OCI-LY7 (cell line): ENCODE data around the gene DUSP9. TPM values are rescaled to one million over a fixed set of nuclear protein-coding genes. Genes with fewer than 3 reads are reported as not detected.

Experiments used
- Bru-seq: library from RNA; stranded (reverse); fragments of 400-500 nt; gene quantifications from one replicate; lab custom pipeline; 2021; lab: Mats Ljungman, UMichigan
- BruChase-seq, 2 experiments: library from RNA; stranded (reverse); fragments of 400-500 nt; gene quantifications; one replicate each; lab custom pipeline; 2021; lab: Mats Ljungman, UMichigan
- BruUV-seq: library from RNA; stranded (reverse); fragments of 400-500 nt; replicated peaks from 2 replicates; lab custom pipeline; 2021; lab: Mats Ljungman, UMichigan
- CTCF ChIA-PET: fragments of 300-600 bp; sonication (Branson Sonifier 250); formaldehyde crosslinking; loops from one replicate; lab custom pipeline; 2022; ENCODE audit warnings: antibody characterized with exemption; ENCODE audit not compliant: unreplicated experiment; lab: Charles Lee
- POLR2A ChIA-PET: fragments of 300-600 bp; sonication (Branson Sonifier 250); formaldehyde crosslinking; loops from one replicate; lab custom pipeline; 2022; ENCODE audit warnings: antibody characterized with exemption; lab: Charles Lee
- DNase-seq: peaks from one replicate; pipeline ENCODE4 v3.0.0-alpha.2; 2015; ENCODE audit warnings: low spot score
- H2AFZ ChIP-seq: fragments of 200-600 bp; sonication (generic), shearing (Covaris generic); 2 replicates; pipeline ENCODE4 v1.6.1; 2014; ENCODE audit warnings: mild to moderate bottlenecking, antibody characterized with exemption, low read length, moderate library complexity
- H3K27ac ChIP-seq: fragments of 200-600 bp; sonication (generic); 2 replicates; pipeline ENCODE4 v1.5.1; 2014; ENCODE audit warnings: mixed run types, low read depth, mild to moderate bottlenecking, moderate library complexity, low read length, inconsistent platforms; ENCODE audit not compliant: poor library complexity, severe bottlenecking
- H3K36me3 ChIP-seq: fragments of 200-600 bp; sonication (generic); 2 replicates; pipeline ENCODE4 v1.6.1; 2014; ENCODE audit warnings: mild to moderate bottlenecking, antibody characterized with exemption, low read length, moderate library complexity, mixed read lengths; ENCODE audit not compliant: insufficient read depth
- H3K4me1 ChIP-seq: fragments of 200-600 bp; sonication (generic); 2 replicates; pipeline ENCODE4 v1.5.1; 2014; ENCODE audit warnings: mild to moderate bottlenecking, low read length; ENCODE audit not compliant: insufficient read depth, poor library complexity, severe bottlenecking
- H3K4me2 ChIP-seq: fragments of 200-600 bp; sonication (generic); 2 replicates; pipeline ENCODE4 v1.6.1; 2014; ENCODE audit warnings: mild to moderate bottlenecking, low read length
- H3K4me3 ChIP-seq: fragments of 200-600 bp; sonication (generic); 2 replicates; pipeline ENCODE4 v1.5.1; 2014; ENCODE audit warnings: mild to moderate bottlenecking, low read depth, low read length; ENCODE audit not compliant: poor library complexity, severe bottlenecking
- H3K79me2 ChIP-seq: fragments of 200-600 bp; sonication (generic); 2 replicates; pipeline ENCODE4 v1.6.1; 2016; ENCODE audit warnings: low read depth, mild to moderate bottlenecking, low read length, moderate library complexity, mixed read lengths; ENCODE audit not compliant: insufficient read depth
- H3K9me2 ChIP-seq: fragments of 200-600 bp; sonication (generic); 2 replicates; pipeline ENCODE4 v1.6.1; 2016; ENCODE audit warnings: mild to moderate bottlenecking, low read length, mixed read lengths; ENCODE audit not compliant: insufficient read depth
- H3K9me3 ChIP-seq: fragments of 200-600 bp; sonication (generic); 2 replicates; pipeline ENCODE4 v1.6.1; 2014; ENCODE audit warnings: mild to moderate bottlenecking, mixed run types, low read length, mixed read lengths
- H4K20me1 ChIP-seq: fragments of 200-600 bp; sonication (generic); 2 replicates; pipeline ENCODE4 v1.6.1; 2014; ENCODE audit warnings: mild to moderate bottlenecking, antibody characterized with exemption, low read length, moderate library complexity, mixed read lengths; ENCODE audit not compliant: insufficient read depth
- EZH2phosphoT487 ChIP-seq: fragments of 200-600 bp; sonication (generic); IDR thresholded peaks from 2 replicates; pipeline ENCODE4 v1.6.1; 2018; ENCODE audit warnings: low read depth, borderline replicate concordance, mild to moderate bottlenecking, mixed run types, antibody characterized with exemption, low read length, moderate library complexity, mixed read lengths
- intact Hi-C: fragments of 100-400 bp; cut with micrococcal nuclease; formaldehyde crosslinking; loops from one replicate; pipeline ENCODE4 v1.10.0; 2022; ENCODE audit not compliant: unreplicated experiment
- long read RNA-seq: library from polyadenylated mRNA; stranded (forward); transcript quantifications from one replicate; pipeline ENCODE4 v2.0.0, GENCODE V29; 2022
- total RNA-seq, 2 experiments: library from RNA; depleted of rRNA in 1 of 2; stranded (reverse); fragments of >200 nt in 1 of 2; shearing (Covaris generic) in 1 of 2; gene quantifications; 2 replicates each; pipeline ENCODE4 v1.2.3, GENCODE V29; 2014 to 2022
- TF ChIP-seq, protein P1 (sequence below): fragments of 200-600 bp; sonication (generic); conservative IDR thresholded peaks from 2 replicates; pipeline ENCODE4 v1.5.1; 2014; ENCODE audit warnings: mild to moderate bottlenecking, antibody characterized with exemption, low read length, moderate library complexity, mixed read lengths

DUSP9 gene, protein sequence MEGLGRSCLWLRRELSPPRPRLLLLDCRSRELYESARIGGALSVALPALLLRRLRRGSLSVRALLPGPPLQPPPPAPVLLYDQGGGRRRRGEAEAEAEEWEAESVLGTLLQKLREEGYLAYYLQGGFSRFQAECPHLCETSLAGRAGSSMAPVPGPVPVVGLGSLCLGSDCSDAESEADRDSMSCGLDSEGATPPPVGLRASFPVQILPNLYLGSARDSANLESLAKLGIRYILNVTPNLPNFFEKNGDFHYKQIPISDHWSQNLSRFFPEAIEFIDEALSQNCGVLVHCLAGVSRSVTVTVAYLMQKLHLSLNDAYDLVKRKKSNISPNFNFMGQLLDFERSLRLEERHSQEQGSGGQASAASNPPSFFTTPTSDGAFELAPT
- total RNA-seq (2014; rRNA removed; shearing (Covaris generic)) (not detected in 2 replicates), total RNA-seq (2022) (not detected in 2 replicates), Bru-seq, nascent RNA (not detected), BruChase-seq, experiment 1, labeled RNA remaining after a 6-hour chase (not detected), BruChase-seq, experiment 2, labeled RNA remaining after a 2-hour chase (not detected)
- long read RNA-seq = 0 reads

DNA sequence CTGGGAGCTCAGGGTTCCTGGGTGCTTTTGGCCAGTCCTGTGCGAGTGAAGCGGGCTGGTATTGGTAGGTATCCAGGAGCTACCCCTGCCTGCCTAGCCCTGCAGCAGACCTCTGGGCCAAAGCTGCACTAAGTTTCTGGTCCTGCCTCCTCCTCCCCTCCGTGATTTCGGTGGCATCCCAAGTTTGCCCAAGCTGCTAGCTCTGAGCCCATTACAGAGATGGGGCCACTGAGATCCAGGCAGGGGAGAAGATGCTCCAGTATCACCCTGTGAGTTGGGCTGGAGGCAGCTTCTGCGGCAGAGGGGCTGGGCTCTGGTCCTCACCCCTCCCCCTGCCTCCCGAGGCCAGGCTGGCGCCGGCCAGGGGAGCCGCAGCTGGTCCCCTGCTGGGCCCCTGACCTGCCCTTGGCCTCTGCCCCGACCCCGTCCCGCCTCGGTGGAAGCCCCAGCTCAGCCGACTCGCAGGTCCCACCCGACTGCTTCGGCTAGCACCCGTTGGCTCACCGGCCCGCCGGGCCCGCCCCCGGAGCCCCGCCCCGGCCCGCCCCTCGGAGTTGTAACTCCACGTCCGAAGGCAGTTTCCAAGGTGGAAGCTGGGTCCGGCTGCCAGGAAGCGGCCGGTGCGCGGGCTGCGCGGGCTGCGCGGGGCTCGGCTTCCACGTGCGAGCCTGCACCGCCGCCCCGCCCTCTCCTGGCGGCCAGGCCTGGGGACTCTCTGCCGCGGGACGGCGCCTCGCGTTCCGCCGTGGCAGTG, at the start of gene DUSP9:
Gene DUSP9 (plus strand): TSS at position 584 of the 754 bp plus-strand sequence. CDS start 751 bp downstream, outside the sequence.
- no peak for TF ChIP-seq EZH2phosphoT487
- TF ChIP-seq, protein P1, sequence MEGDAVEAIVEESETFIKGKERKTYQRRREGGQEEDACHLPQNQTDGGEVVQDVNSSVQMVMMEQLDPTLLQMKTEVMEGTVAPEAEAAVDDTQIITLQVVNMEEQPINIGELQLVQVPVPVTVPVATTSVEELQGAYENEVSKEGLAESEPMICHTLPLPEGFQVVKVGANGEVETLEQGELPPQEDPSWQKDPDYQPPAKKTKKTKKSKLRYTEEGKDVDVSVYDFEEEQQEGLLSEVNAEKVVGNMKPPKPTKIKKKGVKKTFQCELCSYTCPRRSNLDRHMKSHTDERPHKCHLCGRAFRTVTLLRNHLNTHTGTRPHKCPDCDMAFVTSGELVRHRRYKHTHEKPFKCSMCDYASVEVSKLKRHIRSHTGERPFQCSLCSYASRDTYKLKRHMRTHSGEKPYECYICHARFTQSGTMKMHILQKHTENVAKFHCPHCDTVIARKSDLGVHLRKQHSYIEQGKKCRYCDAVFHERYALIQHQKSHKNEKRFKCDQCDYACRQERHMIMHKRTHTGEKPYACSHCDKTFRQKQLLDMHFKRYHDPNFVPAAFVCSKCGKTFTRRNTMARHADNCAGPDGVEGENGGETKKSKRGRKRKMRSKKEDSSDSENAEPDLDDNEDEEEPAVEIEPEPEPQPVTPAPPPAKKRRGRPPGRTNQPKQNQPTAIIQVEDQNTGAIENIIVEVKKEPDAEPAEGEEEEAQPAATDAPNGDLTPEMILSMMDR = no peak
- Histone ChIP-seq H3K4me3 (no peak within 1 kb of the TSS), H4K20me1 (no peaks in the 10 kb centered on the region), H3K79me2 (no peaks in the 10 kb centered on the region), H3K9me3 (no peaks in the 10 kb centered on the region), H3K36me3 (no peaks in the 10 kb centered on the region), H3K9me2 (no peaks in the 10 kb centered on the region), H3K4me1 (no peaks in the 10 kb centered on the region), H3K27ac (no peak within 1 kb of the TSS), H3K4me2 (no peak within 1 kb of the TSS), H2AFZ (no peak within 1 kb of the TSS)
- ChIA-PET POLR2A (no interaction called here), CTCF (no interaction called here)
- intact Hi-C loops = no loop called here
- DNase-seq = no peak
- no TSS peak for BruUV-seq

DNA sequence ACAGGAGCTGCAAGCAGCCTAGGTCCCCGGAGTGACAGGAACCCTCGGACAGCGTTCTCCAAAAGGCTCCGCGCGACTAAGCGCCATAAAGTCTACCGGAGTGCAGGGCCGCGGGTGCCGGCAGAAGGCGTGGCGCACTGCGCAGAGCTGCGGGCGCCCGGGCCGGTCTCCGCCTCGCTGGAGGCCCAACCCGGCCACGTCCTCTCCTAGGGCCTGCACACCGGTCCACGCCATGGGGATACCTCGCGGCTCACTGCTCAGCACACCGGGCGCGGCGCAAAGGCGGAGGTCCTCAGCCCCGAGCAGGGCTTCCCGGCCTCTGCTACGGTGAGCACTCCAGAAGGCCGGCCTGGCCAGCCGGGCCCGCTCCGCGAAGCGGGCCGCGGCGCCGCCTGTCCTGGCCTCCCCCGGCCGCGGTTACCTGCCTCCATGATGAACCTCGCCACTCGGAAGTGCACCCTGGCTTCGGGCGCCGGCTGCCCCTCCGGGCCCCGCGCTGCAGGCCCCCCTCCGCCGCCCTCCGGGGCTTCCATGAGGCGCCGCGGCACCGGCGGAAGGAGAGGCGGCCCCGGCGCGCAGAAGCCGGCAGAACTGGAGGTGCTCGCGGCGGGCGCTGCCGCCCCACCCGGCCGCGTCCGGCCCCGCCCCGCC, 48.3 kb upstream of the DUSP9 start, which contains the start of gene CCNQ:
Gene CCNQ (minus strand): TSS at position 599 of the 651 bp plus-strand sequence. CDS start 66 bp downstream, at position 533.
- DNase-seq = peak; percentile 40
- intact Hi-C loops = no loop called here

More for the DNA sequence above, 48.3 kb upstream of the DUSP9 start, which contains the start of gene CCNQ:
- peak within 1 kb of the TSS; percentile 86 for H3K4me2 ChIP-seq
- peak within 1 kb of the TSS; percentile 25 for H3K27ac ChIP-seq
- TF ChIP-seq EZH2phosphoT487 = no peak
- TF ChIP-seq, protein P1 = no peak
- no peaks in the 10 kb centered on the region for H4K20me1 ChIP-seq
- no TSS peak for BruUV-seq
- peaks cover 10% of the 10 kb centered on the region; the same call in 1 of the 2 replicates for H3K79me2 ChIP-seq
- H3K4me3 ChIP-seq = peak within 1 kb of the TSS; percentile 89
- peak within 1 kb of the TSS; percentile 85 for H2AFZ ChIP-seq
- H3K9me2 ChIP-seq = no peaks in the 10 kb centered on the region
- POLR2A ChIA-PET = no interaction called here
- H3K4me1 ChIP-seq = peaks cover 22% of the 10 kb centered on the region
- CTCF ChIA-PET = no interaction called here
- H3K36me3 ChIP-seq = peaks cover under 1% of the 10 kb centered on the region; the same call in 1 of the 2 replicates
- H3K9me3 ChIP-seq = no peaks in the 10 kb centered on the region
